CD4-positive, alpha-beta T cell treated with Interleukin-21 for 1 hour (primary cell): ENCODE data around the gene NDOR1.
A peak's percentile ranks its signal among the peaks of the same experiment; 100 is the strongest.

ENCODE experiments used
- DNase-seq: peaks from one replicate; pipeline ENCODE4 v3.0.0-alpha.2; 2020

NDOR1 gene

GRCh38 chr9:137167747-137168572 lies 37.5 kb upstream of the NDOR1 start:
- DNase-seq = no peak

GRCh38 chr9:137168573-137168903 lies 37.0 kb upstream of the NDOR1 start:
- DNase-seq = no peak

- DNase-seq = no peak
Measured at GRCh38 chr9:137168904-137169856, 36.3 kb upstream of the NDOR1 start.

GRCh38 chr9:137169896-137170358 lies 35.6 kb upstream of the NDOR1 start, which contains the start of gene LRRC26:
Gene LRRC26 (minus strand): TSS chr9:137170051. CDS start chr9:137169943, 108 bp downstream.
- no peak for DNase-seq

- DNase-seq = no peak
Measured at GRCh38 chr9:137170486-137171148, 34.9 kb upstream of the NDOR1 start.

GRCh38 chr9:137171149-137171900 lies 34.2 kb upstream of the NDOR1 start:
- no peak for DNase-seq

GRCh38 chr9:137172901-137173795 lies 32.4 kb upstream of the NDOR1 start:
- DNase-seq = no peak

GRCh38 chr9:137173796-137174664 lies 31.5 kb upstream of the NDOR1 start:
- DNase-seq = no peak

GRCh38 chr9:137174722-137175293 lies 30.7 kb upstream of the NDOR1 start:
- DNase-seq = no peak

GRCh38 chr9:137175345-137175961 lies 30.0 kb upstream of the NDOR1 start:
- DNase-seq = no peak

GRCh38 chr9:137176302-137177182 lies 29.0 kb upstream of the NDOR1 start:
- peak; percentile 35 for DNase-seq

GRCh38 chr9:137178201-137178938 lies 27.1 kb upstream of the NDOR1 start:
- DNase-seq = no peak

- DNase-seq = no peak
Measured at GRCh38 chr9:137178939-137179630, 26.4 kb upstream of the NDOR1 start.

GRCh38 chr9:137179761-137180160 lies 25.7 kb upstream of the NDOR1 start:
- no peak for DNase-seq

- DNase-seq = no peak
Measured at GRCh38 chr9:137180491-137180890, 25.0 kb upstream of the NDOR1 start.

GRCh38 chr9:137181680-137182079 lies 23.8 kb upstream of the NDOR1 start:
- DNase-seq = no peak

GRCh38 chr9:137182836-137183235 lies 22.7 kb upstream of the NDOR1 start:
- no peak for DNase-seq
